CD4-positive, alpha-beta T cell treated with Interleukin-21 for 1 hour (primary cell): Measurements from ENCODE around the gene NAV1.
"Not testable (repeated sequence)": the region's sequence is repeated elsewhere in the genome, so short reads cannot be mapped to it uniquely, and the experiment has no call there.

Experiments used
- DNase-seq: peaks from one replicate; pipeline ENCODE4 v3.0.0-alpha.2; 2020

NAV1 gene, protein sequence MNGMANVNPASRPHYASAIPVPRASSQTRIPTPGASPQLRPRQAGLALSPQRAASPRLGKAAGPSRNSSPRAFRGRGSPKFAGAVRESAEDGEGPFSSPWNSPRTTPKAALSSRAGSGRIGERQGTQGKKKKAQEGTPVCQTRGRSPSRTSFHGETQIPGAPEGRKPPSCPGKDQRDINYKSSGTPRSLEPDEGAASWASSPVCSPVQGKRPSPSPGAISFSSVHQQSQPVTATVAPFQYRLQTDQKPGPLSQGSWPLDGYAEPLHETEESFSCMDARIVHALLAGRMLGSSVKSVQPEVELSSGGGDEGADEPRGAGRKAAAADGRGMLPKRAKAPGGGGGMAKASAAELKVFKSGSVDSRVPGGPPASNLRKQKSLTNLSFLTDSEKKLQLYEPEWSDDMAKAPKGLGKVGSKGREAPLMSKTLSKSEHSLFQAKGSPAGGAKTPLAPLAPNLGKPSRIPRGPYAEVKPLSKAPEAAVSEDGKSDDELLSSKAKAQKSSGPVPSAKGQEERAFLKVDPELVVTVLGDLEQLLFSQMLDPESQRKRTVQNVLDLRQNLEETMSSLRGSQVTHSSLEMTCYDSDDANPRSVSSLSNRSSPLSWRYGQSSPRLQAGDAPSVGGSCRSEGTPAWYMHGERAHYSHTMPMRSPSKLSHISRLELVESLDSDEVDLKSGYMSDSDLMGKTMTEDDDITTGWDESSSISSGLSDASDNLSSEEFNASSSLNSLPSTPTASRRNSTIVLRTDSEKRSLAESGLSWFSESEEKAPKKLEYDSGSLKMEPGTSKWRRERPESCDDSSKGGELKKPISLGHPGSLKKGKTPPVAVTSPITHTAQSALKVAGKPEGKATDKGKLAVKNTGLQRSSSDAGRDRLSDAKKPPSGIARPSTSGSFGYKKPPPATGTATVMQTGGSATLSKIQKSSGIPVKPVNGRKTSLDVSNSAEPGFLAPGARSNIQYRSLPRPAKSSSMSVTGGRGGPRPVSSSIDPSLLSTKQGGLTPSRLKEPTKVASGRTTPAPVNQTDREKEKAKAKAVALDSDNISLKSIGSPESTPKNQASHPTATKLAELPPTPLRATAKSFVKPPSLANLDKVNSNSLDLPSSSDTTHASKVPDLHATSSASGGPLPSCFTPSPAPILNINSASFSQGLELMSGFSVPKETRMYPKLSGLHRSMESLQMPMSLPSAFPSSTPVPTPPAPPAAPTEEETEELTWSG (N-terminal part only)

DNA sequence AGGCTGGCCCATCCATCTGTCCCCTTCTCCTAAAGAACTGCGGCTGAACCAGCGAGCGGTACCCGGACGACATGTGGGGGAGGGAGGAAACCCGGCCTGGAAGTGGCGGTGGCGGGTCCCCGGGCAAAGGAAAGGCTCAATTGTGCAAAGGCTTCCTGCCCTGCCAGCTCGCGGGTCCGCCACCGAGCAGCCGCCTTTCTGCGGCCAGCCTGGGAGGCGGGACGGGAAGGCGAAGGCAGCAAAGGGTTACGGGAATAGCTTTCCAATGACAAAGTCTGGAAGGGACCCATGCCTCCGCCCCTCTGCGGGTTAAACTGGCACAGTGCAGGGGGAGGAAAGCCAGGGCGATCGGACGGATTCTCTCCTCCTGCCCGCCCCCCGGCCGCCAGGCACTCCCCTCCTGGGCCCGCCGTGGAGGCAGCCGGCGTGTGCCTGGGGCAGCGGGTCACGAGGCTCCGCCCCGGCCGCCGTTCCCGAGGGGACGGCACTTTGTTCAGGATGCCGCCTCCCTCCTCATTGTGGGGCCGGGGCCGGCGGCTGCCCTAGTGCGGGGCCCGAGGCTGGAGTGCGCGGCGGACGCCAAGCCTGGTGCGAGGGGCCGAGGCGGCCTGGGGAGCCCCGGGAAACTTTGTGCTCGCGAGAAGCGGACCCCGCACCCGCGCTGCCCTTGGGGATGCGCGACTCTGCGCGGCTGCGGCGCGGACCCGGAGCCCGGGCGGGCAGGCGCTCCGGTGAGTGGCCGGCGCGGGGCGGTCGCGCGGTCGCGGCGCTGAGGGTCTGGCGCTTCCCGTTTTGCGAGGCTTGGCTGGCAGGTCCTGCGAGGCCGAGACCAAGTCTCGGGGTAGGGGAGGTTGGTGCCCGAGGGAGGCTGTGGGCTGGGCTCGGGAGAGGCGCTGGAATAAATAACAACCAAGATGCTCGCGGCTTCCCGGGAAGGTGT is at the start of gene NAV1:
NAV1 (plus strand) TSS at position 516 of the 940 bp plus-strand sequence. CDS start 83,758 bp downstream, outside the sequence.
- no peak for DNase-seq

DNA sequence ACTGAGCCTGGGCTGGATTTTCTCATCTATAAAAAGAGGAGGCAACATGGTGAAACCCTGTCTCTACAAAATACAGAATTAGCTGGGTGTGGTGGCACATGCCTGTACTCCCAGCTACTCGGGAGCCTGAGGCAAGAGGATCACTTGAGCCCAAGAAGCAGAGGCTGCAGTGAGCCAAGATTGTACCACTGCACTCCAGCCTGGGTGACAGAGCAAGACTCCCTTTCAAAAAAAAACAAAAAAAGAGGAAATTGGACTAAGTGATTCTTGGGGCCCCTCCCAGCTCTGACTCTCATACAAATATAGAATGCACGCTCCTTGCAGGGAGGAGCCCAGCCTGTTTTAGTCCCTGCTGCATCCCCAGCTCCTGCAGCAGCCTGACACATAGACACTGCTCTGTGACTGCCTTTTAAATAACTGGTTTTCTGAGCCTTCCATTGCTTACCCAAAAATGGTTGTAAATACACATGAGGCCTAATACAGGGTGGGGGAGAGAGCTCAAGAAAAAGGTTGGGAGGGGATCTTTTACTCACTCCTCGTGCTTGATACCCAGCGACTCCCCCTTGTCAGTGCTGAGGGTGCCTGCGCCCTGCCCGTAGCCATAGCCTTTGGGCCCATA is 49.2 kb upstream of the NAV1 start:
- DNase-seq: no peak

DNA sequence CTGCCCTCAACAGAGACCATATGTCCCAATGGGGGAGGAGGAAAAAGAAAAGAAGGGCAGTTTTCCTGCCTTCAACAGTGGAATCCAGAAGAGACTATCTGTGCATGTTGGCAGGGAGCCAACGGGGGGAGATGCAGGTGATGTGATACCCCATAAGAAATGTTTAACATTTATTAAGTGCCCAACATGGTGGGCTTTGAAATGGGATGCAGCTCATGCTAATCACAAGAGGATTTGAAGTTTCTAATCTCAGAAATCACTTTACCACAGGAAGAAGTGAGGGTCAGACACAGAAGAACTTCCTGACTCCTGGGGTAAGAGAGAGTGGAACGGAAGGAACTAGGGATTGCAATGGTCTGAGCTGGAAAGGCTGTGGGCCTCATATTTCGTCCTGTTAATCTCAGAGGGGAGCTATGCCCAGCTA is 48.2 kb upstream of the NAV1 start:
- no peak for DNase-seq

DNA sequence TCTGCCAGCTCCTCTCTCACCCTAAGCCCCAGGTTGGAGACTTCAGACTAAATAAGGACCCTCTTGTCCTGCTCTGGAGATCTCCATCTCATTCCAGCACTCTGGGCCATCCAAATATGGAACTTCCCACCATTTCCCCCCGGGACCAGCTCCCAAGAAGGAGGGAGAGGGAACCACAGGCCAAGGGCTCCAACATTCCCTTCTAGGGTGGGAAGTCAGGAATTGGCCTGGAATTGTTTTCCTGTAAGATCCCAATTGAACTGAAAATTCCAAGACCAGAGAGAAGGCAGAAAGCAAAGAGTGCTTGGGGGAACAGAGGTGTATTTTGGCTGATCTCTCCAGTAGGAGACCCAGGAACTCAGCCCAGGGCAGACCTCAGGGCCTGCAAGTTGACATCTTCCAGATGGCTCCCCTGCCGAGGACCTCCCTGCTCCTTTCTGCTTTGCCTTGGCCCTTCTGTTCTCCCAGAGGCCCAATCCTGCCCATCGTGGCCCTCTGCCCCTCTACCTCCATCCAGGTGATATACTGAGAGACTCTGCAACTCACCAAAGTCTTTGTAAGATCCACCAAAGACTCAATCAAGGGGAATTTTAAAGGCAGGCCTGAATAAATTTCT is 46.9 kb upstream of the NAV1 start:
- no peak for DNase-seq

DNA sequence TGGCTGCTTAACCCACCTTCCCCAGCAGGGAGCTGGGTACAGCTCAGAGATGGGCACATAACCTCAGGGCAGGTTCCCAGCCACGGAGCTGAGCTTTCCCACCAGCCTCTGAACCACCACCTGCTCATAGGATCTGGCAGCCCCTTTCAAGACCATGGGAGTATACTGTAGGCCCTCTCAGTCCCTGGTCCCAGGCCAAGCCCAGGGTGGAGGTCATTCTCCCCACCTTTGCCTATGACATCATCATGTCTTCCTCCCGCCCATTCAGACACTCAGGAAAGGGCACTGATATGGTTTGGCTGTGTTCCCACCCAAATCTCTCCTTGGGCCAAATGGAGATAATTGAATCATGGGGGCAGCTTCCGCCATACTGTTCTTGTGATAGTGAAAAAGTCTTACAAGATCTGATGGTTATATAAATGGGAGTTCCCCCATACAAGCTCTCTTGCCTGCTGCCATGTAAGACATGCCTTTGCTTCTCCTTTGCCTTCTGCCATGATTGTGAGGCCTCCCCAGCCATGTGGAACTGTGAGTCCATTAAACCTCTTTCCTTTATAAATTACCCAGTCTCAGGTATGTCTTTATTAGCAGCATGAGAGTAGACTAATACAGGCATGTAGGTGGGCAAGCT is 45.8 kb upstream of the NAV1 start:
- DNase-seq: not testable (repeated sequence)

DNA sequence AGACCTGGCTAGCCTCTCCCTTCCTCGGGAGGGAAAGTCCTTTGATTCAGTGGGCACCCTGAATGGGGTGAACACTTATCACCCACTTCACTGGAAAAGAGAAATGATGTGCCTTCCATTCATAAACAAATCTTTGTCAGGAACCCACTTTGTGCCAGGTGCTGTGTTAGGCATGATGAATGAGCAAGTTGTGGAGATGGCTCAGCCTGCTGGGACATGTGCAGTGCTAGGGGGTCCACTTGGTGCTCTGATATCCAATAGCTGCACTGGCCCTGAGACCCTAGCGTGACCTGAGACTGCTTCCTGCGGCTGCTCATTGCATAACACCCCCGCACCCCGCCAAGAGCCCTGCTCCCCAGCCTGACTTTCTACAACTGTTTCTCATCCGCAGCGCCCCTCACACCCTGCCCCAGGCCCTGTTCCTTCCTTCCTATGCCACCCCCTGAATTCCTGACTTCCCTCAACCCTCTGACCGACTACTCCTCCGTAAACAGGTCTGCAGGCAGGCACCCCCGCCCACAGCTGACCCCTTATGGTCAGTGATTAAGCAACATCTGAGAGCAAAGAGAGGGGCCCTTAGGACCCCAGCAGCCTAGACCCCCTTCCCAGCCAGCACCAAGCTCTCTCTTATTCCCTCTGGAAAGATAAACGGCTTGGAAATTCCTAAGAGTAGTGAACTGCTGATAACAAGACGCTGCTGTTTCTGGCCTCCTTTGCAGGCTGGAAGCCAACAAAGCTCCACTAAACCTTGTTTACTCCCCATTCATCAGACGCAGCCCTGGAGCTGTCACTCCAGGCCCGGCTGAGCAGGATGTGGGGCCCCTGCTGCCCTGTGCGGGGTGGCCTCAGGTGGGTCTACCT is 44.9 kb upstream of the NAV1 start:
- no peak for DNase-seq

DNA sequence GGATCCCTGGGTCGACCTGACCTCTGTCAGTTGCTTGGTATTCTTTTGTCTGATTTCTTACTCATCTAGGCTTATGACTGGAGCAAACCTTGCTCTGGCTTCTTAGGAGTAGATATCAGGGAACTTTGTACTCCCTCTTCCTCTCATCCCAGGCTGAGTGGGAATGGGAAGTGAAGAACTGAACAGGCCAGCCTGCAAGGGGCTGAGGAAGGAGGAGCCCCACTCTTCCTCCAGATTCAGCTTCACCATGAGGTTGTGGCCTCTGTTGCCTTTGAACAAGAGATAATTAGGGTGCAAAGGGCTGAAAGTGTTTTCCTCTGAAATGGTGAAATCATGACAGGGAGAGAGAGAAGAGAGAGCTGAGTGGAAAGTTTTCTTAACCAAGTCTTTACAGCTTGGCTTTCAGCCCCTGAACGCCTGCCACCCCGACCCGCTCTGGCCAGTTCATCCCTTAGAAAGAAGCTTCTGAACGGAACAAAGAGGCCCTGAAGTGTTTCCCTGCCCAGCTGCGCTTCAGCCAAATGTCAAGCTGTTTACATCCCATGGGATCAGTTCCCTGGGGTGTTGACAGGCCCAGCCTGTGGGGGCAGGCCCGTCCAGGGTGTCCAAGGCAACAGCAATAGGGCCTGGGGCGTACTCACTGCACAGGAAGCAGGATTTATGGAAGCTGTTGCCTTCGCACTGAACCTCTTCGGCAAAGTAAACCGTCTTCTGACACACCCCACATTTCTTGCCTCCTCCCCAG is 43.2 kb upstream of the NAV1 start:
- no peak for DNase-seq

DNA sequence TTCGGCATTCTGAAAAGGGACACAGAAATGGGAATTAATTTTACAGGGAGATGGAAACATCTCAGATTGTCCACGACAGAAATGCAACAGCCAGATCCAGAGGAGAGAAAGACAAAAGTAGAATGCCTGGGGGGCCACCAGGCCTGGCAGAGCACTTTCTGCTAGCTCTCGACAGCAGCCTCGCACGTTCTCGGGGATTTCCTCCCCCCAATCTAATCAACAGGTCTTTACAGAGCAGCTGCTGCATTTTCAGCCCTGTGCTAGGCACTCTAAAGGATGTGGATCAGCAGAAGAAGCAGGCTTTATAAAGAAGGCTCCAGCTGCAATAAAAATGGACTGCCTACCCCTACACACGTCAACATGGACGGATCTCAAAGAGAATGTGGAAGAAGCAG is 42.6 kb upstream of the NAV1 start:
- DNase-seq: no peak

DNA sequence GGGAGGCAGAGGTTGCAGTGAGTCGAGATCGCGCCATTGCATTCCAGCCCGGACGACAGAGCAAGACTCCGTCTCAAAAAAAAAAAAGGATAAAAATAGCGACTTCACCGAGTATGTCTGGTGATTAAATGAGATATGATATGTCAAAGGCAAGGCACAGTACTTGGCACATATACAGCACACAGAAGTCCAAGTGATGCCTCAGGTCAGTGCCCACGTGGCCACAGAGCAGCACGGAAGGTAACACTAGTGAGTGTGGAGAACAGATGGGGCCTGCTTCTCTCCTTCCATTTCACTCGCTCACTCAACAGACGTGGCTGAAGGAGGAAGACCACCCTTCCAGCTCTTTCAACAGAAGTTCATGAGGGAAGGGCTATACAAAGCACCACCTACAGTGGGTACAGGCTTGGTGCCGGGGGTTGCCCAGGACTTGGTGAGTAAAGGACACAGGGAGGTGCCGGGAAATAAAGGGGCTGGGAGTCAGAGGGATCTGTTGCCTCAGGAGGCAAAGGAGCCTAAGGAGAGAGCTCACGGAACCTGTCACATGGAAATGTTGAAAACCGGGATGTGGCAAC is 40.9 kb upstream of the NAV1 start:
- no peak for DNase-seq

DNA sequence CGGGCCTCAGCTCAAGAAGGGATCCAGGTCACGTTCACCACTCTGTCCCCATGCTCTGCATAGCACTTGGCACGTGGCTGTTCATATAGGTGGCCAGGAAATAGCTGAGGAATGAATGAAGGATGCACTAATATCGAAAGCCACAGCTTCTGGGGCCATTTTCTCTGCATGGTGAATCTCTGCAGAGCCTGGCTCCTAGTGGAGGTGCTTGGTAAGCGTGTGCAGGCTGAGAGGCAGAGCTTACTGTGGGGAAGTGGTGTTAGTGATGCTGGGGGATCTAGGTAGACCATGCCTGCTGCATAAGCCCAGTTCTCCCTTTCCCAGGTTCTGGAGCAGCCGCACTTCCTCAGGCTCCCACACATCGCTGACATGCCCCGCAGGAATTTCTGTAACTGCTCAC is 40.3 kb upstream of the NAV1 start:
- DNase-seq: no peak

DNA sequence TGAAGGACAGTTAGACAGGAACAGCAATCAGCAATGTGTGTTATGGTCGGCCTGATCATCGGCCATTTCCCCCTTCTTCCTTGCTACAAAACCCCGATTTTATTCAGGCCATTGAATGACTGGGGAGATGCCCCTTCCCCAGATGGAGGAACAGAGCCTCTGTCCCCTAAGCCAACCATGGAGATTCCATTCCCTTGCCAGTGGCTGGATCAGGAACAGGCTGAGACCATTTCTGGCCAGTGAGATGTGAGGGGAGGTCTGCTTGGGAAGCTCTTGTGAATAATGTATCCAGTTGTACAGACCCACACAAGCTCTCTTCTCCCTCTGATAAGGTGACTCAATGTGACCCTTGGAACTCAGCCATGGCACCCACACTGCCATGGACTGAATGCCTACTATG is 39.7 kb upstream of the NAV1 start:
- no peak for DNase-seq

DNA sequence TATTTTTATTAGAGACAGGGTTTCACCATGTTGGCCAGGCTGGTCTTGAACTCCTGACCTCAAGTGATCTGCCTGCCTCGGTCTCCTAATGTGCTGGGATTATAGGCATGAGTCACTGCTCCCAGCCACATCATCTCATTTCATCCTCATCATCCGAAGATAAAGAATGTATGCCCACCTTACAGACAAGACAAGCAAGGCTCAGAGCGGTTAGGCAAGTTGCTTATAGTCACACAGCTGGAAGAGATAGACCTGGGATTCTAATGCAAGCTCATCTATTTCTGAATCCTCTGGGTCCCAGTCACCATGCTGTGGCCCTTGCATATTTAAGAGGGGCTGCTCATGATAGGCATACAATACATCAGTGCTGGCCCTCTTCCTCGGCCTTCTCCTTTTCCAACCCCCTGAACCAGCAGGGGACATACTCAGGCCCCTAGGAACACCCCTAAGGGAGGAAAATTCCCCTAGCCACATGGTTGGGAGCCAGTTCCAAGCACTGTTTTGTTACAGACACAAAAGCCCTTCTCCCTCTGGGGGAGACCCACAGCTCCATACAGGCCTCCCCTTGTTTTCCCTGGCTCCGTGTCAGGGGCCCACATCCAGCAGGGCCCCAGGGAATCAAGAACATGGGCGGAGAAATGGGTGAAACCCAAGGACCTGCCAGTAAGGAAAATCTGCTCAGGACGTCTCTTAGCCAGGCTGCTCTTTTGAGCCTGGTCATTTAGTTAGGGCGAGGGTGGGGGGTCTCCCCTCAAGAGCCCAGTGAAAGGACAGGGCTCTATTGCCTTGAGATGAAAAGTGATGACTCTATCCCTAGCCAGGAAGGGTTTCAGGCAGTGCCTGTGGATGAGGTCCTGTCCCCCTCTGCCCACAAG is 38.9 kb upstream of the NAV1 start:
- DNase-seq: no peak

DNA sequence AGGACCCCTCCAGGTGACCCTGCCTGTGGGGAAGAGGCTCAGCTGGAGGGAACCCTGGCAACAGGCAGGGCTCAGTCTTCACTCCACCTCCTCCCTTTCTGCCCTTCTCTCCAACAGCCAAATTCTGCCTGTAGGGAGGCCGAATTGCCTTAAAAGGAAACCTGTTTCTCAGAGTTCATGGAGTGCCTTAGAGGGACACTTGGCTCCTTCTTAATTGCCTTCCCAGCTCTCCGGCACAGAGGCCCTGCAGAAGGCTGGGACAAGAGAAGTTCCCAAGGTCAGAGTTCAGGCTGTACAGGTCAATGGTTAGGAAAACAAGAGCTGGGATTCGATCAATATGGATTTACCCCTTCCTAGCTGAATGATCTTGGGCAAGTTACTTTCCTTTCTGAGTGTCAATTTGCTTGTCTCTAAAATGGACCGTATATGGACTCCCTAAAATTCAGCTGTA is 38.2 kb upstream of the NAV1 start:
- no peak for DNase-seq

DNA sequence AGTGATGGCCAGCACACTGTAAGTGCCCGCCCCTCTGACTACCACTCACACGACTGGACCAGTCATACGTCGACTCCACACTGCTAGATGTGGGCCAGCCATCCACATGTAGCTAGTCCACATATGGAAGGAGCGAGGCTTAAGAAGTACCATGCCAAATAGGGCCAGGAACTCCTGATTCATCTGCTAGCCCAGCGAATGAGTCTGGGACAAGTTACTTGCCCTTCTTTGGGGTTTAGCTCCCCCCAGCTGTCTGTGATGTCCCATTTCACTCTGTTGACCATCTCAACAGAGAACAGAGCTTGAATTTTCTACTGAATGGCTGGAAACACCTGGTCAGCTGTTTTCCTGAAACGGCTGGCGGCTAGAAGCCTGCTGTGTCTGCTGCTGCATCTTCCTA is 37.8 kb upstream of the NAV1 start:
- DNase-seq: no peak

DNA sequence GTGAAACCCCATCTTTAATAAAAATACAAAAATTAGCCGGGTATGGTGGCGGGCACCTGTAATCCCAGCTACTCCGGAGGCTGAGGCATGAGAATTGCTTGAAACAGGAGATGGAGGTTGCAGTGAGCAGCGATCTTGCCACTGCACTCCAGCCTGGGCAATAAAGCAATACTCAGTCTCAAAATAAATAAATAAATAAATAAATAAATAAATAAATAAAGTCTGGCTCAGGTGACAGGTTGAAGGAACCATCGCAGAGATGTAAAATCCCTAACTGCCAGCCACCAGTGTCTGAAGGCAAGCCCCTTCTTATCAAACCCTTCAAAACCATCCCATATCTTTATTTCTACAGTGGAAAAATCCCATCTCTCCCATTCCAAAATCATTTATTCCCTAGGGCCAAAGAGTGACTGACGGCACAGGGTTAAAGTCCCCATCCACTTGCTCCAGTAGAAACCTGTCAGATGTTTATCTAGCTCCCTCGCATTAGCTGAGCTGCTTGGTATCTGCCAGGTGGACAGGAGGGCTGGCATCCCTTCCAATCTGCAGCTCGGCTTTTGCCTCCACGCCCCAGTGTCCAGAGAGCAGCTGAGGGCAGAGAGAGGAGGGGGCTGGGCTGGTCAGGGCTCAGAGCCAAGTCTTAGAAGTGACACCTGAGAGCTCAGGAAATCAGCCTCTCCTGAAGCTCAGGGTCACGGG is 37.0 kb upstream of the NAV1 start:
- no peak for DNase-seq

DNA sequence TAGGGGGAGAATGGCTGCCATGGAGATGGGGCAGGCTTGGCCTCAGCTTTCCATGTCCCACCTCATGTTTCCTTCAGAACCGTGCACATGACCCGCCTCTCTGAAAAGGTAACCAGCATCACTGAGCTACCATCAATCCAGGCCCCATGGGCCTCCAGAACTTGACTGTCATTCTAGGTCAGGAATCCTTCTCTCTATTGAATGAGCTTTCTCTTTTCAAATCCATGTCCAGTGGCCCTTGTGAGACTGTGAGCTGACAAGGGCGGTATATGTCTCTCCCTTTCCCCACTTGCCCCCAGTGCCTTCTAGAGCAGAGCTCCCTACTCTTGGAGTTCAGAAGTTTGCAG is 36.4 kb upstream of the NAV1 start:
- DNase-seq: no peak
